B cell (primary cell): ENCODE results near the gene TM6SF1.

Experiments
- EZH2 ChIP-seq: IDR thresholded peaks from 2 replicates; pipeline ENCODE4 v1.6.1; 2012; ENCODE audit warnings: borderline replicate concordance, low read depth, mild to moderate bottlenecking, moderate library complexity, low read length; ENCODE audit not compliant: insufficient read depth, poor library complexity, severe bottlenecking
- TF ChIP-seq, protein P1 (sequence below): fragments of 200-600 bp; IDR thresholded peaks from one replicate; pipeline ENCODE4 v1.8.0; 2022; ENCODE audit warnings: antibody characterized with exemption, mild to moderate bottlenecking

DNA sequence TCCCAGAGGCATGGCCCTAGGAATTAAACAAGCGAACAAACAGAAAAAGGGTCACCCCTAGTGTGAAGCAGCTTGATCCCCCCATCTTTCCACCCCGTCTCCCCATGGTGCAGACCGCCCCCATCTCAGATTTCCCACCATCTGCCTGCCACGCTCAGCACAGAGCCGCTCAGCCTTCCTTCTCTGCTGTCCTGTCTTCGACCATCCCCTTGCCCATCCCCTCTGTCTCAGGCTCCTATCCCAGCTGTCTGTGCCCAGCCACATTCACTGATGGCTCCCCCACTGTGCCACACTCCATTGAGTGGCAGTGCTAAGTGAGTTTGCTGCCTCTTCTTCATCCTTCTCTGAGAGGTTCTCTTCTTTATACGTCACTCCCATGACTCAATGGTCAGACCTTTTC, 28.7 kb upstream of the TM6SF1 start:
- TF ChIP-seq, protein P1, sequence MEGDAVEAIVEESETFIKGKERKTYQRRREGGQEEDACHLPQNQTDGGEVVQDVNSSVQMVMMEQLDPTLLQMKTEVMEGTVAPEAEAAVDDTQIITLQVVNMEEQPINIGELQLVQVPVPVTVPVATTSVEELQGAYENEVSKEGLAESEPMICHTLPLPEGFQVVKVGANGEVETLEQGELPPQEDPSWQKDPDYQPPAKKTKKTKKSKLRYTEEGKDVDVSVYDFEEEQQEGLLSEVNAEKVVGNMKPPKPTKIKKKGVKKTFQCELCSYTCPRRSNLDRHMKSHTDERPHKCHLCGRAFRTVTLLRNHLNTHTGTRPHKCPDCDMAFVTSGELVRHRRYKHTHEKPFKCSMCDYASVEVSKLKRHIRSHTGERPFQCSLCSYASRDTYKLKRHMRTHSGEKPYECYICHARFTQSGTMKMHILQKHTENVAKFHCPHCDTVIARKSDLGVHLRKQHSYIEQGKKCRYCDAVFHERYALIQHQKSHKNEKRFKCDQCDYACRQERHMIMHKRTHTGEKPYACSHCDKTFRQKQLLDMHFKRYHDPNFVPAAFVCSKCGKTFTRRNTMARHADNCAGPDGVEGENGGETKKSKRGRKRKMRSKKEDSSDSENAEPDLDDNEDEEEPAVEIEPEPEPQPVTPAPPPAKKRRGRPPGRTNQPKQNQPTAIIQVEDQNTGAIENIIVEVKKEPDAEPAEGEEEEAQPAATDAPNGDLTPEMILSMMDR = no peak
- no peak for TF ChIP-seq EZH2
